Right lobe of liver (tissue), 4 donors: ENCODE results near the gene STK40.

Source experiments
- POLR2A ChIP-seq: fragments of 450-650 bp; IDR thresholded peaks from one replicate; pipeline ENCODE4 v1.6.1; 2017; ENCODE audit warnings: antibody characterized with exemption, mild to moderate bottlenecking
- TF ChIP-seq, protein P1 (sequence below), 4 donors: fragments of 200-600 bp in 3 of 4; fragments of 450-650 bp in 1 of 4; IDR thresholded peaks; one replicate each; pipeline versions ENCODE4 v1.5.1 to v1.8.0; 2016 to 2022; ENCODE audit warnings: antibody characterized with exemption in 4 of 4, mild to moderate bottlenecking in 2 of 4
- donor health status: DM: no; HTN: no; CAD: no.
- donor health status: DM: no; HTN: no; CAD: no.
- donor health status: DM: no; HTN: yes; CAD: no.

GRCh38 chr1:36303650-36304360 lies 81.9 kb downstream of the STK40 start:
- TF ChIP-seq, protein P1, sequence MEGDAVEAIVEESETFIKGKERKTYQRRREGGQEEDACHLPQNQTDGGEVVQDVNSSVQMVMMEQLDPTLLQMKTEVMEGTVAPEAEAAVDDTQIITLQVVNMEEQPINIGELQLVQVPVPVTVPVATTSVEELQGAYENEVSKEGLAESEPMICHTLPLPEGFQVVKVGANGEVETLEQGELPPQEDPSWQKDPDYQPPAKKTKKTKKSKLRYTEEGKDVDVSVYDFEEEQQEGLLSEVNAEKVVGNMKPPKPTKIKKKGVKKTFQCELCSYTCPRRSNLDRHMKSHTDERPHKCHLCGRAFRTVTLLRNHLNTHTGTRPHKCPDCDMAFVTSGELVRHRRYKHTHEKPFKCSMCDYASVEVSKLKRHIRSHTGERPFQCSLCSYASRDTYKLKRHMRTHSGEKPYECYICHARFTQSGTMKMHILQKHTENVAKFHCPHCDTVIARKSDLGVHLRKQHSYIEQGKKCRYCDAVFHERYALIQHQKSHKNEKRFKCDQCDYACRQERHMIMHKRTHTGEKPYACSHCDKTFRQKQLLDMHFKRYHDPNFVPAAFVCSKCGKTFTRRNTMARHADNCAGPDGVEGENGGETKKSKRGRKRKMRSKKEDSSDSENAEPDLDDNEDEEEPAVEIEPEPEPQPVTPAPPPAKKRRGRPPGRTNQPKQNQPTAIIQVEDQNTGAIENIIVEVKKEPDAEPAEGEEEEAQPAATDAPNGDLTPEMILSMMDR (IDR thresholded peaks at IDR 0.05), result no peak
- TF ChIP-seq POLR2A, result no peak
